ENCODE results near the gene SECTM1.
A peak's percentile ranks its signal among the peaks of the same experiment; 100 is the strongest.

SECTM1 gene

GRCh38 chr17:82314012-82314726 lies 19.4 kb downstream of the SECTM1 start:
- DNase-seq, result no peak

- DNase-seq, result no peak
These were observed 20.2 kb downstream of the SECTM1 start for GRCh38 chr17:82313195-82314011.

GRCh38 chr17:82311971-82312370 lies 21.6 kb downstream of the SECTM1 start:
- DNase-seq, result no peak

- no peak for DNase-seq
These were observed 22.7 kb downstream of the SECTM1 start for GRCh38 chr17:82310877-82311276.

- no peak for DNase-seq
These were observed 23.7 kb downstream of the SECTM1 start for GRCh38 chr17:82309656-82310570.

- DNase-seq, result no peak
These were observed 27.8 kb downstream of the SECTM1 start for GRCh38 chr17:82305727-82306300.

- DNase-seq, result no peak
These were observed 28.5 kb downstream of the SECTM1 start for GRCh38 chr17:82304826-82305726.

- DNase-seq, result no peak
These were observed 29.4 kb downstream of the SECTM1 start for GRCh38 chr17:82303944-82304808.

GRCh38 chr17:82302991-82303943 lies 30.3 kb downstream of the SECTM1 start:
- peak in 1 of 2 experiments; percentile 57 for DNase-seq

GRCh38 chr17:82302568-82302963 lies 31.0 kb downstream of the SECTM1 start:
- peak in 1 of 2 experiments; percentile 48 for DNase-seq

GRCh38 chr17:82301916-82302567 lies 31.5 kb downstream of the SECTM1 start:
- peak; percentile 78 to 84 for DNase-seq

- DNase-seq, result no peak
These were observed 32.2 kb downstream of the SECTM1 start for GRCh38 chr17:82301300-82301915.

GRCh38 chr17:82300707-82301270 lies 32.8 kb downstream of the SECTM1 start:
- peak; percentile 80 to 85 for DNase-seq

- no peak for DNase-seq
These were observed 33.3 kb downstream of the SECTM1 start for GRCh38 chr17:82300228-82300627.

GRCh38 chr17:82299452-82299851 lies 34.1 kb downstream of the SECTM1 start:
- peak; percentile 68 to 75 for DNase-seq

GRCh38 chr17:82298538-82299421 lies 34.8 kb downstream of the SECTM1 start:
- DNase-seq, result no peak

Measured in activated CD4-positive, alpha-beta T cell treated with anti-CD3 and anti-CD28 coated beads, Interleukin-2, amount 50 U/mL, for 48 hours (primary cell).